GM19438 (cell line): Measurements from ENCODE around the gene ZNF652.
"Not testable (repeated sequence)": the region's sequence is repeated elsewhere in the genome, so short reads cannot be mapped to it uniquely, and the experiment has no call there.

Source experiments
- ATAC-seq: cut with Tn5 transposase; IDR thresholded peaks from one replicate; pipeline ENCODE4 v1.9.1; 2021; ENCODE audit warnings: low read depth; ENCODE audit not compliant: unreplicated experiment

Gene ZNF652

GRCh38 chr17:49361902-49362722, at the start of gene ZNF652:
ZNF652 (minus strand) TSS chr17:49362250; CDS start chr17:49317725, 44,525 bp downstream.
- ATAC-seq, result peak; percentile 50

GRCh38 chr17:49409066-49409465, 47.0 kb upstream of the ZNF652 start:
- ATAC-seq, result no peak

GRCh38 chr17:49407981-49408501, 46.0 kb upstream of the ZNF652 start:
- no peak for ATAC-seq

- ATAC-seq, result no peak
Measured at GRCh38 chr17:49407086-49407485, 45.0 kb upstream of the ZNF652 start.

GRCh38 chr17:49406421-49407061, 44.5 kb upstream of the ZNF652 start:
- no peak for ATAC-seq

GRCh38 chr17:49404906-49405305, 42.9 kb upstream of the ZNF652 start:
- ATAC-seq, result no peak

- no peak for ATAC-seq
Measured at GRCh38 chr17:49404361-49404760, 42.3 kb upstream of the ZNF652 start.

GRCh38 chr17:49403514-49404289, 41.7 kb upstream of the ZNF652 start:
- no peak for ATAC-seq

- no peak for ATAC-seq
Measured at GRCh38 chr17:49402706-49403105, 40.7 kb upstream of the ZNF652 start.

- no peak for ATAC-seq
Measured at GRCh38 chr17:49401971-49402611, 40.0 kb upstream of the ZNF652 start.

GRCh38 chr17:49399995-49400394, 37.9 kb upstream of the ZNF652 start:
- no peak for ATAC-seq

GRCh38 chr17:49397586-49397985, 35.5 kb upstream of the ZNF652 start:
- no peak for ATAC-seq

- ATAC-seq, result no peak
Measured at GRCh38 chr17:49393491-49394255, 31.6 kb upstream of the ZNF652 start.

GRCh38 chr17:49390548-49391324, 28.7 kb upstream of the ZNF652 start:
- ATAC-seq, result no peak

- not testable (repeated sequence) for ATAC-seq
Measured at GRCh38 chr17:49389514-49390347, 27.7 kb upstream of the ZNF652 start.

- ATAC-seq, result no peak
Measured at GRCh38 chr17:49388692-49389513, 26.9 kb upstream of the ZNF652 start.

GRCh38 chr17:49388290-49388640, 26.2 kb upstream of the ZNF652 start:
- no peak for ATAC-seq
